WERI-Rb-1 (cell line): ENCODE measurements around the gene GRID1.

ENCODE experiments used
- DNase-seq: peaks from one replicate; pipeline ENCODE4 v3.0.0-alpha.2; 2020
- H3K27ac ChIP-seq: fragments of 250-450 bp; sonication (Bioruptor Pico); 2 replicates; pipeline ENCODE4 v1.5.1; 2020; ENCODE audit warnings: mild to moderate bottlenecking, moderate library complexity
- H3K27me3 ChIP-seq: fragments of 250-450 bp; sonication (Bioruptor Pico); 2 replicates; pipeline ENCODE4 v1.5.1; 2021; ENCODE audit warnings: mild to moderate bottlenecking, low read depth, moderate library complexity; ENCODE audit not compliant: insufficient read depth, severe bottlenecking
- H3K36me3 ChIP-seq: fragments of 250-450 bp; sonication (Bioruptor Pico); 2 replicates; pipeline ENCODE4 v1.5.1; 2020; ENCODE audit warnings: mild to moderate bottlenecking, moderate library complexity
- H3K4me3 ChIP-seq: 2 replicates; pipeline ENCODE4 v1.5.1; 2011; ENCODE audit warnings: low read depth, mild to moderate bottlenecking, control low read depth, low read length
- H3K9me3 ChIP-seq: fragments of 250-450 bp; sonication (Bioruptor Pico); 2 replicates; pipeline ENCODE4 v1.5.1; 2021; ENCODE audit warnings: mild to moderate bottlenecking, moderate library complexity; ENCODE audit not compliant: severe bottlenecking
- TF ChIP-seq, protein P1 (sequence below): IDR thresholded peaks from 2 replicates; pipeline ENCODE4 v1.5.1; 2011; ENCODE audit warnings: low read depth, mild to moderate bottlenecking, control low read depth, inconsistent platforms, low read length

The GRID1 gene

DNA sequence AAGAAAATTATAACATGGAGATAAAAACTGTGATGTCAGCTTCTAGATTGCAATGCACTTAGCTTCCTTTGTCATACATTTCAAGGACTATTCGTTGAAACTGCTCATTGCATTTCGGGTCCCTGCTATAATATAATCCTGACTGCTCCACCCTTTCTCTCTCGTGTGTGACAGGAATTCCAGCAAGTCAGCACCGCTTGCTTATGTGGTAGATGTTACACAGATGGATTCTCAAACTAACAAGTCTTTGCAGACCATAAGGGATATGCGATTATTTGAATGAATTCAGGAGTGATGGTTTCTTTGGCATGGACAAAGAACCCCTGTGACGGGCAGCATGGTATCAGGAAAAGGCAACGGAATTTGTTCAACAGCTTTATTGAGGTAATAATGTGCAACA lies 184.0 kb downstream of the GRID1 start:
- Histone ChIP-seq H3K4me3 (no peak overlapping the region), H3K9me3 (peaks cover 4% of the 10 kb centered on the region), H3K27ac (no peak overlapping the region), H3K36me3 (no peaks in the 10 kb centered on the region), H3K27me3 (no peaks in the 10 kb centered on the region)
- no peak for DNase-seq
- TF ChIP-seq, protein P1, sequence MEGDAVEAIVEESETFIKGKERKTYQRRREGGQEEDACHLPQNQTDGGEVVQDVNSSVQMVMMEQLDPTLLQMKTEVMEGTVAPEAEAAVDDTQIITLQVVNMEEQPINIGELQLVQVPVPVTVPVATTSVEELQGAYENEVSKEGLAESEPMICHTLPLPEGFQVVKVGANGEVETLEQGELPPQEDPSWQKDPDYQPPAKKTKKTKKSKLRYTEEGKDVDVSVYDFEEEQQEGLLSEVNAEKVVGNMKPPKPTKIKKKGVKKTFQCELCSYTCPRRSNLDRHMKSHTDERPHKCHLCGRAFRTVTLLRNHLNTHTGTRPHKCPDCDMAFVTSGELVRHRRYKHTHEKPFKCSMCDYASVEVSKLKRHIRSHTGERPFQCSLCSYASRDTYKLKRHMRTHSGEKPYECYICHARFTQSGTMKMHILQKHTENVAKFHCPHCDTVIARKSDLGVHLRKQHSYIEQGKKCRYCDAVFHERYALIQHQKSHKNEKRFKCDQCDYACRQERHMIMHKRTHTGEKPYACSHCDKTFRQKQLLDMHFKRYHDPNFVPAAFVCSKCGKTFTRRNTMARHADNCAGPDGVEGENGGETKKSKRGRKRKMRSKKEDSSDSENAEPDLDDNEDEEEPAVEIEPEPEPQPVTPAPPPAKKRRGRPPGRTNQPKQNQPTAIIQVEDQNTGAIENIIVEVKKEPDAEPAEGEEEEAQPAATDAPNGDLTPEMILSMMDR, result no peak

DNA sequence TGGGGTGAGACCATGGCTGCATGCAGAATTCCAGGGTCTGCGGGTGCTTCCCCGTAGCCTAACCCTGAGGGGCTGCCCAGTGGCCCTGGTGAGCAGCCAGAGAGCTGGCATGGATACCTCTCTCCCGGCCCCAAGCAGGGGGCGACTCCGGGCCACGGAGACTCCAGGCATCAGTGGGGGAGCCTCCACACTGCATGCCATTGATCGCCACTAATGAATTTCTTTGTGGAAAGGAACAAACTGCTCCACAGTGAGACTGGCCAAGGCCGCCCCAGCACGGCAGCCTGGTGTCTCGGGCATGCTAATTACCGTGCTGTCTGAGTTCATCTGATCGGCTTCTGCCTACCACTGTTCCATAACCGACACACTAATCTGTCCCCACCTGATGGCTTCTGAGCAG lies 184.4 kb downstream of the GRID1 start:
- TF ChIP-seq, protein P1, result no peak
- Histone ChIP-seq H3K4me3 (no peak overlapping the region), H3K27me3 (no peaks in the 10 kb centered on the region), H3K36me3 (no peaks in the 10 kb centered on the region), H3K27ac (no peak overlapping the region), H3K9me3 (peaks cover 4% of the 10 kb centered on the region)
- DNase-seq, result peak; percentile 49

DNA sequence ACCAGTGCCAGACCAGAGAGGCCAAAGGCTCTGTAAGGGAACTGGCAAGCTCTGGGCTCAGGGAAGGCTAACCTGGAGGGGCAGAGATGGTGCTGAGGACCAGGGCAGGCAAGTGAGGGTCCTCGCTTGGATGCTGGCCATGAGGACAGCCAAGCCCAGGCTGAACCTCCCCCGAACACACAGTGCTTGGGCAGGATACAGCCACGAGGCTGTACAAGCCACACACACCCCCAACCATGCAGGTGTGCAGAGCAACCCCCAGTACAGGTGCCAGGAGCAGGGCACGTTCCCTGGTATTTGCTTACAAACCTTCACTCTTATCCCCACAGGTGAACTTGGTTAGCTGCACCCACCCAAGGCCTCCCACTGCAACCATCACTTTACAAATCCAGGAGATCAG lies 185.7 kb downstream of the GRID1 start:
- TF ChIP-seq, protein P1, result no peak
- no peak overlapping the region for H3K4me3 ChIP-seq
- H3K27me3 ChIP-seq, result no peaks in the 10 kb centered on the region
- peaks cover 3% of the 10 kb centered on the region for H3K9me3 ChIP-seq
- H3K36me3 ChIP-seq, result no peaks in the 10 kb centered on the region
- H3K27ac ChIP-seq, result no peak overlapping the region
- DNase-seq, result no peak

DNA sequence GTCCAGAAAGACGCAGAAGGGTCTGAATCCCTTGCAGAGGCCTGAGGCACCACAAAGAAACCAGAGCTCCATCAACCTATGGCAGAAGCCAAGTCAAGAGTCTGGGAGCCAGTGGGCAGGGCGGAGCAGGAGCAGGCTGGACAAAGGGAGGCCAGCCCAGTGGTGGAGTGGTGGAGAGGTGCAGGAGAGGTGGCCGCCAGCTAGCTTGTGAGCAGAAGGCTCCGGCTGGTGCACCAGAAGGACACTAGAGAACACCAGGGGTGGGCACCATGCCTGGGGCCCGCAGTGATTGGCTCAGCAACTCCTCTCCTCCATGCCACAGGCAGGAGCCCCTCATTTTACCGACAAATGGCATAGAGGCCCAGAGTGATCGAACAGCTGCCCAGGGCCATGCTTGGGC lies 186.6 kb downstream of the GRID1 start:
- Histone ChIP-seq H3K27ac (no peak overlapping the region), H3K9me3 (no peaks in the 10 kb centered on the region), H3K27me3 (no peaks in the 10 kb centered on the region), H3K4me3 (no peak overlapping the region), H3K36me3 (no peaks in the 10 kb centered on the region)
- TF ChIP-seq, protein P1, result no peak
- no peak for DNase-seq

DNA sequence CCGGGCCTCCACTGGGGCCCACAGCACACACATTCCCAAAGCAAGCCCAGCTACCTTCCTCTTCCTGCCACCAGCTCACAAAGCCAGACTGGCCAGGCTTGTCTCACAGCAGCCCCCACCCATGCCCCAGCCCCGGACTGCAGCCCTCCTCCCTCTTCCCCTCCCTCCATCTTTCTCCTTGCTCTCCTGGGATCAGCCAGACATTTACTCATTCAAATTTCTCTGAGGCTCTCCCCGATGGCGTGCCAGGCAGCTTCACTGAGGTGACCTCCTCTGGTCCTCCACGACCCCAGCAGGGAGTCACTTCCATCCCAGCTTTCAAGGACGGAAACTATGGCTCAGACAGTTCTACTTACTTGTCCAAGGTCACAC lies 187.5 kb downstream of the GRID1 start:
- H3K27ac ChIP-seq, result no peak overlapping the region
- H3K27me3 ChIP-seq, result no peaks in the 10 kb centered on the region
- no peak overlapping the region for H3K4me3 ChIP-seq
- H3K9me3 ChIP-seq, result no peaks in the 10 kb centered on the region
- DNase-seq, result no peak
- TF ChIP-seq, protein P1, result no peak
- no peaks in the 10 kb centered on the region for H3K36me3 ChIP-seq

DNA sequence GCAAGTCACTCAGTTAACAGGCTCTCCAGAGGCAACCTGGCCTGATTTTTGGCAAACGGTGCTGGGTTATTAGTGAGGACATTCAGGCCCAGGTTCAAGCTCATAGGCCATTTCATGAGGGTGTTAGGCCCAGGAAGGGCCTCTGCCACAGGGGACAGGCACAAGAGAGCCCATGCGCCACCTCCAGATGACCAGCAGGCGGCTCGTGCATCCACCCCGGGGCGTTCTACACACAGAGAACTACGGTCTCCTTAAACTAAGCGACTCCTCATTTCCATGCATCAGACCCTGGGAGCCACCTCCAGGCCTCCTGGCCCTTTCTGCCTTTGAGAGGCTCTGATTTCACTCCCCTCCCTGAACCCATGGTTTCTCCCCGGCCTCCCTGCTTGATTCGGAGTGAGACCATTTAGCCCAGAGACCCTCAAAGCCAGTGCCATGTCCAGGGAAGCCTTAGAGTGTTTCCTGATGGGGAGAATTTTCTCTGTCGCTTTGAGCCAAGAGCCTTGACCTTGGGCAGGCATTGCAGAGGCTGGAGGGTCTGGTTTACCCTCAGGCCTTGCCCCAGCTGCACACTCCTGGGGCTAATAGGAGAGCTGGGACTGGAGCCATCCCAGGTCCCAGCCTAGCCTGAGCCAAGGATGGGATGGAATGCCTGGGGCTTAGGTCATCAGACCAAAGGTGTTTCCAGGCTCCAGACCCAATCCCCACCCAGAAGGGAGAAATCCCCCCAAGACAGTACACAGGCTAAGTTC lies 188.0 kb downstream of the GRID1 start:
- no peaks in the 10 kb centered on the region for H3K27me3 ChIP-seq
- no peaks in the 10 kb centered on the region for H3K9me3 ChIP-seq
- peak; percentile 81 for DNase-seq

More for the DNA sequence above, 188.0 kb downstream of the GRID1 start:
- H3K36me3 ChIP-seq, result no peaks in the 10 kb centered on the region
- TF ChIP-seq, protein P1, result peak; percentile 95
- no peak overlapping the region for H3K27ac ChIP-seq
- no peak overlapping the region for H3K4me3 ChIP-seq
